CD8-positive, alpha-beta memory T cell (primary cell): ENCODE measurements around the gene SBNO1. TPM values are rescaled to one million over a fixed set of nuclear protein-coding genes. Genes with fewer than 3 reads are reported as not detected.

Experiments used
- CTCF ChIA-PET: fragments of 350-600 bp; sonication (Branson Sonifier 250); formaldehyde crosslinking; loops from one replicate; lab custom pipeline; 2021; ENCODE audit warnings: antibody characterized with exemption; lab: Charles Lee
- POLR2A ChIA-PET: fragments of 350-600 bp; sonication (Branson Sonifier 250); formaldehyde crosslinking; loops from one replicate; lab custom pipeline; 2021; ENCODE audit warnings: antibody characterized with exemption; lab: Charles Lee
- DNase-seq, 5 donors: peaks; one replicate each; pipeline versions ENCODE4 v3.0.0 to v3.0.0-alpha.2; 2020 to 2022; ENCODE audit warnings: mixed read lengths in 1 of 5
- H3K27ac ChIP-seq: one replicate; pipeline ENCODE4 v1.7.0; 2013; ENCODE audit warnings: low read depth, mild to moderate bottlenecking, low read length, moderate library complexity
- H3K27me3 ChIP-seq: 2 replicates; pipeline ENCODE4 v1.7.0; 2013; ENCODE audit warnings: low read length, mild to moderate bottlenecking; ENCODE audit not compliant: insufficient read depth, poor library complexity, severe bottlenecking
- H3K36me3 ChIP-seq: 2 replicates; pipeline ENCODE4 v1.7.0; 2013; ENCODE audit warnings: mild to moderate bottlenecking, low read length, moderate library complexity; ENCODE audit not compliant: insufficient read depth
- H3K4me1 ChIP-seq: 2 replicates; pipeline ENCODE4 v1.7.0; 2013; ENCODE audit warnings: mild to moderate bottlenecking, low read length, moderate library complexity; ENCODE audit not compliant: insufficient read depth
- H3K4me3 ChIP-seq: 2 replicates; pipeline ENCODE4 v1.7.0; 2013; ENCODE audit warnings: mild to moderate bottlenecking, low read length
- H3K9me3 ChIP-seq: 2 replicates; pipeline ENCODE4 v1.7.0; 2013; ENCODE audit warnings: mild to moderate bottlenecking, low read length
- H3K27ac Mint-ChIP-seq, 8 donors: one replicate each; pipeline ENCODE4 v1.8.0; 2020 to 2021; ENCODE audit warnings: mixed read lengths in 8 of 8, mild to moderate bottlenecking in 6 of 8, inconsistent platforms in 3 of 8, moderate library complexity in 3 of 8
- H3K27me3 Mint-ChIP-seq, 2 donors: one replicate each; pipeline ENCODE4 v1.8.0; 2020 to 2021; ENCODE audit warnings: mixed read lengths in 2 of 2, mild to moderate bottlenecking in 1 of 2, moderate library complexity in 1 of 2
- H3K36me3 Mint-ChIP-seq, 3 donors: one replicate each; pipeline ENCODE4 v1.8.0; 2020 to 2021; ENCODE audit warnings: mixed read lengths in 3 of 3, inconsistent platforms in 1 of 3, mild to moderate bottlenecking in 1 of 3
- H3K4me1 Mint-ChIP-seq, 3 donors: one replicate each; pipeline ENCODE4 v1.8.0; 2020 to 2021; ENCODE audit warnings: mixed read lengths in 3 of 3, inconsistent platforms in 1 of 3, mild to moderate bottlenecking in 1 of 3
- H3K4me3 Mint-ChIP-seq, 7 donors: one replicate each; pipeline ENCODE4 v1.8.0; 2020 to 2021; ENCODE audit warnings: mixed read lengths in 7 of 7, mild to moderate bottlenecking in 6 of 7, moderate library complexity in 4 of 7, inconsistent platforms in 2 of 7
- H3K9me3 Mint-ChIP-seq, 5 donors: one replicate each; pipeline ENCODE4 v1.8.0; 2020 to 2022; ENCODE audit warnings: mixed read lengths in 5 of 5, mild to moderate bottlenecking in 3 of 5, moderate library complexity in 2 of 5, inconsistent platforms in 1 of 5
- polyA plus RNA-seq: library from polyadenylated mRNA; unstranded; fragments of 300-500 nt; fragmentation: Illumina TruSeq; gene quantifications from one replicate; pipeline ENCODE4 v1.2.3, GENCODE V29; 2021
- total RNA-seq, 2 experiments: library from RNA; stranded (reverse); gene quantifications; one replicate each; pipeline ENCODE4 v1.2.3, GENCODE V29; 2021

SBNO1 gene
- total and polyA plus RNA-seq, 3 experiments from 2014 or later, result 42.8 to 53.8 (median 52.1) TPM

DNA sequence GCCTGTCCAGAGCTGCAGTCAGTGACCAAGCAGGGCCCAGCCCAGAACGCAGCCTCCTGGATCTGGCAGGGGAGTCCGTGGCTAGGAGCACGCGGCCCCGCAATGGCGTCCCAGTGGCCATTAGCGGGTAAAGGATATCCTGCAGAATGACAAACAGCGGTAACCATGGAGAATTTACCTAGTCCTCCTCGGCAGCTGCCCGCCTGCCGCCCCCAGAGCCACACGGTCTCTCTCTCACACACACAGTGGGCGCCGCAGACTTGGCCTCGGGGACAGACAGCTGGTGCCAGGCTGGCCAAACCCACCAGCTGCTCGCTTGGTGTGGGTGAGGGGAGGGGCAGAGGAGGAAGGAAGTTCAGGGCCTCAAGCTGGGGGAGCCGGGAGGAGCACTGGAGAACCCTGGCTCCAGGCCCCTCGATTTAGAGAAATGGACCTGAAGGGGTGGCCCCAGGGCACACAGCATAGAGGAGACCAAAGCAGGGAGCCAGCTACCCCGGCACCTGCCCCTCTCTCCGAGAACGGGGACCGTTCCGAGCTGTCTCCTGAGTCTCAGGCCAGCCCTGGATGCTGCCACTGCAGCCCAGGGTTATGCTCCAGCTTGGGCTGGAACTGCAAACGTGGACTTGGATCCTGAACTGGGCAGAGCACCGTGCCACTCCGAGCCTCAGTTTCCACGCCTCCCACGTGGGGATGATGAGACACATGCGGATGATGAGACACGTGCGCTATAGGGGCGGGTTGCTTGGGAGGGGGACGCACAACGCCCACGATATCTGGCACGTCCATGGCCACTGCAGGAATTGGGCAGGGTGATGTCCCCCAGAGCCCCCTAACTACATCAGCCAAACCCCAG lies 96.4 kb downstream of the SBNO1 start:
- H3K4me3 ChIP-seq, result no peak overlapping the region
- no peaks in the 10 kb centered on the region for H3K9me3 ChIP-seq
- no peaks in the 10 kb centered on the region for H3K27me3 Mint-ChIP-seq
- H3K4me1 ChIP-seq, result peaks cover 24% of the 10 kb centered on the region
- H3K36me3 Mint-ChIP-seq, result peaks cover 0 to 1% (median 0%) of the 10 kb centered on the region in 3 donors
- peak overlapping the region in 6 of 7 donors; percentile 32 to 71 (median 44) for H3K4me3 Mint-ChIP-seq
- H3K36me3 ChIP-seq, result no peaks in the 10 kb centered on the region
- ChIA-PET POLR2A (no interaction called here), CTCF (interaction anchor here (1.4 to 2.8 kb wide), 2 partner anchors 12 to 30 kb away, joined by 3 to 7 read pairs; no protein-coding TSS in a partner anchor)
- H3K27ac Mint-ChIP-seq, result peak overlapping the region in 2 of 8 donors; percentile 31 to 52
- no peaks in the 10 kb centered on the region for H3K27me3 ChIP-seq
- H3K9me3 Mint-ChIP-seq, result peaks cover 0 to 2% (median 0%) of the 10 kb centered on the region in 5 donors
- H3K27ac ChIP-seq, result no peak overlapping the region
- peak in 1 of 5 donors; percentile 15 for DNase-seq
- peaks cover 17 to 23% (median 20%) of the 10 kb centered on the region in 3 donors for H3K4me1 Mint-ChIP-seq

DNA sequence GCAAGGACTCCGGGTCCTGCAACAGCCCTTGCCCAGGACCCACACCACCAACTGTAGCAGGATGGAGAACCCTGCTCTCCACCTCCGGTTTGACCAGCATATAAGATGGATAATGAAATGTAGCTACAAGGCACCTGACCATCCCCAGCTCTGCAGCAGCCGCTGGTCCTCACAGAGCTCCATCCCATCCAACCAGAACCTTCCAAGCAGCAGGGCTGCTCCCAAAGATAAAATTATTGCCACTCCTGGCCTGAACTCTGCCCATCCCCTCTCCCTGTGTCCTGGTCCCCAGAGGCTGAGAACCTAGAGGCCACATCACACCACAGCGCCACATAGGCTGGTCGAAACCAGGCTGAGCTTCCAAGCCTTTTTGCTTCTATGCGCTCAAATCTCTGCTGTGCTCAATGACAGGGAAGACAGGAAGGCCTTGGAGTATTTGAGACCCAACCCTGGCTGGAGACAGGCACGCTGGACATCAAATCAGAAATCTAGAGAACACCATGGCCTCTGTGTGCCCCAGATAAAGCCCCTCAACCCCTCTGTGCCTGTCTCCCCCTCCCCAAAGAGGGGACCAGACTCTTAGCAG lies 97.2 kb downstream of the SBNO1 start:
- H3K4me3 ChIP-seq, result no peak overlapping the region
- no peaks in the 10 kb centered on the region for H3K9me3 ChIP-seq
- H3K9me3 Mint-ChIP-seq, result peaks cover 0 to 2% (median 0%) of the 10 kb centered on the region in 5 donors
- no peaks in the 10 kb centered on the region for H3K36me3 ChIP-seq
- H3K27ac ChIP-seq, result no peak overlapping the region
- no peak for DNase-seq
- ChIA-PET POLR2A (no interaction called here), CTCF (interaction anchor here (2.8 kb wide), 1 partner anchor 29 kb away, joined by 7 read pairs; no protein-coding TSS in a partner anchor)
- H3K4me1 Mint-ChIP-seq, result peaks cover 17 to 20% (median 18%) of the 10 kb centered on the region in 3 donors
- no peaks in the 10 kb centered on the region for H3K27me3 Mint-ChIP-seq
- no peaks in the 10 kb centered on the region for H3K27me3 ChIP-seq
- H3K27ac Mint-ChIP-seq, result peak overlapping the region in 5 of 8 donors; percentile 29 to 95 (median 84)
- peak overlapping the region in 3 of 7 donors; percentile 20 to 56 (median 29) for H3K4me3 Mint-ChIP-seq
- H3K36me3 Mint-ChIP-seq, result peaks cover 0 to 1% (median 0%) of the 10 kb centered on the region in 3 donors
- H3K4me1 ChIP-seq, result peaks cover 24% of the 10 kb centered on the region

DNA sequence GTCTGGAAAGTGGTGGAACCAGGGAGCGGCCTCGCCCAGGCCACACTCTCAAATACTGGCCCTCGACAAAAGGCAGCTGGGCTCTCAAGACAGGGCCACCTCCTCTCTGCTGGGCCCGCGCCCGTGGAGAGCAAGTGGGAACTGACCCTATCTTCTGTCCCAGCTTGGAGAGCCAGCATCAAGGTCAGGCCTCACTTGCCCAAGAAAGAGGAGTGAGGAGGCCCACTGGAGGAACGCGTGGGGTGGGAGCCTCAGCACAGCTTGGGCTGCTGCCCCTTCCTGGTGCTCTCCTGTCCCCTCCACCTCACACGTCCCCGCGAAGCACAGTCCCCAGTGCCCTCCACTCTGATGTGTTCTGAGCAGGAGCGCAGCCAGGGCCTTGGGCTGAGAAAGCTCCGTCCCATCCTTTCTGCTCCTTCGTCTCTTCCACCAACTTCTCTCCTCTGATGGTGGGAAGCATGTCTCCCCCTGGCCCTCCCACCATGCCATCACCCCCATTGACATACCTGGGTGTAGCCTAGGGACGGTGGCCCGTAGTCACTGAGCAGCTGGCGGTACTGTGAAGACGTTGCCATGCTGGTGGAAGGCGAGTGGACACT lies 97.9 kb downstream of the SBNO1 start:
- Histone ChIP-seq H3K4me3 (no peak overlapping the region), H3K27me3 (no peaks in the 10 kb centered on the region), H3K27ac (no peak overlapping the region), H3K36me3 (no peaks in the 10 kb centered on the region), H3K4me1 (peaks cover 20% of the 10 kb centered on the region), H3K9me3 (no peaks in the 10 kb centered on the region)
- Mint-ChIP-seq H3K9me3 (peaks cover 0 to 2% (median 0%) of the 10 kb centered on the region in 5 donors), H3K27ac (peak overlapping the region in 3 of 8 donors; percentile 31 to 95 (median 63)), H3K36me3 (peaks cover 0 to 1% (median 0%) of the 10 kb centered on the region in 3 donors), H3K27me3 (no peaks in the 10 kb centered on the region), H3K4me3 (peak overlapping the region in 1 of 7 donors; percentile 56), H3K4me1 (peaks cover 13 to 17% (median 16%) of the 10 kb centered on the region in 3 donors)
- DNase-seq, result no peak
- CTCF ChIA-PET, result interaction anchor here (2.8 kb wide), 1 partner anchor 29 kb away, joined by 7 read pairs; no protein-coding TSS in a partner anchor
- POLR2A ChIA-PET, result no interaction called here

DNA sequence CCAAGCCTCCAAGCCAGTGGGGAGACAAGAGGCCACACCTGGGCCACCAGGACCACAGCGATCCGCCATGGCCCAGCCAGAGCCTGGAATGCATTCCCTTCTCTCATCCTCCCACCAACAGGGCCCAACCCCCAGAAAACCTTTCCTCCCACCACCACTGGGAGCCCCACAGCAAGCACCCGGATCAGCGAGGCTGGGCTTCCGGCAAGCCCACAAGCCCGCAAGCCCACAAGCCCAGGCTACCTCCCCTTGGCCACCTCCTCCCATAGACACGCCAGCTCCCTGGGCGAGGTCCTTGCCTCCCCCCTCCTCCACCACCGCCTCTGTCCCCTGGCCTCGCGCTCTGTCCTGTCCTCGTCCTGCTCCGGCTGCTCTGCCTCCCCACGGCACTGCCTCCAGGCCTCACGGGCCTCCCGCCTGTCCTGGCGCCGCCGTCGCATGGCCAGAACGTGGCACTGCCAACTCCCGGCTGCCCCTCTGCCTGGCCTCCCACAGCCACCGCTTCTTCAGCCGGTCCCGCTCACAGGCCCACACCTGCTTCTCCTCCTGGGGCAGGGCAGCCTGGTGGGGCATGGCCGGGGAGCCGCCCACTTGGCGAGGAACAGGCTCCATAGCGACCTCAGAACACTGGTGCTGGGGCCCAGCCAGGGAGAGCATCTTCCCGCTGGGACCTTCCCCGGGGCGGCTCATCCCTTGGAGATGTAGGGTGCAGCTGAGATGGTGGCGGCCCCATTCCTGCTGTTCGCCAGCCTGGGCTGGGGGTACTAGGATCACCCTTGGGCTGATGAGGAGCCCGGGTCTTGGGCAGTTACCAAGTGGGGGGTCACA lies 98.6 kb downstream of the SBNO1 start:
- H3K27ac Mint-ChIP-seq, result peak overlapping the region in 2 of 8 donors; percentile 75 to 83
- POLR2A ChIA-PET, result no interaction called here
- no peaks in the 10 kb centered on the region for H3K9me3 ChIP-seq
- peaks cover 0 to 2% (median 0%) of the 10 kb centered on the region in 5 donors for H3K9me3 Mint-ChIP-seq
- no peaks in the 10 kb centered on the region for H3K36me3 ChIP-seq
- DNase-seq, result no peak
- H3K4me1 Mint-ChIP-seq, result peaks cover 13 to 17% (median 16%) of the 10 kb centered on the region in 3 donors
- no peaks in the 10 kb centered on the region for H3K27me3 ChIP-seq
- no peak overlapping the region for H3K4me3 Mint-ChIP-seq
- H3K27me3 Mint-ChIP-seq, result no peaks in the 10 kb centered on the region
- H3K4me3 ChIP-seq, result no peak overlapping the region
- CTCF ChIA-PET, result interaction anchor here (2.8 kb wide), 1 partner anchor 28 kb away, joined by 7 read pairs; no protein-coding TSS in a partner anchor
- peaks cover 0 to 1% (median 0%) of the 10 kb centered on the region in 3 donors for H3K36me3 Mint-ChIP-seq
- no peak overlapping the region for H3K27ac ChIP-seq
- peaks cover 20% of the 10 kb centered on the region for H3K4me1 ChIP-seq

DNA sequence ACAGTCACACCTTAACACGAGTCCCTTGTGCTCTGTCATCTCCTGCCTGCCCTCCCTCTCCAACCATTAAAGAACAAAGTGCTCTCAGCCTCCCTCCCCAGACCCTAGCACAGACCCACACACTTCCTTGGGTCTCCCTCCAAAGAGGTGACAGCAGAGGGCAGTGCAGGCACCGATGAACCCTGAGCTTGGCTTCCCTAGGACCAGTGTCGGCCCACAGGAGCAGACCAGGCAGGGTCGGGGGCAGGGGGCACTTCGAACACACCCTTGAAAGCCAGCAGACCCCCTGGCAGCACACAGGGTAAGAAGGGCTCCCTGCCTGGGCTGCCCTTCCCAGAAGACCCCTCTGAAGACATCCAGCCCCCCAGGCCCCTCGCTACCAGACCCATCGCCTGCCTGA lies 100.0 kb downstream of the SBNO1 start:
- POLR2A ChIA-PET, result no interaction called here
- Histone ChIP-seq H3K9me3 (no peaks in the 10 kb centered on the region), H3K27me3 (no peaks in the 10 kb centered on the region), H3K36me3 (no peaks in the 10 kb centered on the region), H3K27ac (no peak overlapping the region), H3K4me1 (peaks cover 9% of the 10 kb centered on the region), H3K4me3 (no peak overlapping the region)
- Mint-ChIP-seq H3K4me3 (no peak overlapping the region), H3K27ac (peak overlapping the region in 3 of 8 donors; percentile 5 to 69 (median 58)), H3K4me1 (peaks cover 5 to 8% (median 8%) of the 10 kb centered on the region in 3 donors), H3K9me3 (peaks cover 0 to 2% (median 0%) of the 10 kb centered on the region in 5 donors), H3K27me3 (no peaks in the 10 kb centered on the region), H3K36me3 (peaks cover 0 to 3% (median 0%) of the 10 kb centered on the region in 3 donors)
- CTCF ChIA-PET, result interaction anchor here (1.0 kb wide), 1 partner anchor 102 kb away, joined by 3 read pairs; no protein-coding TSS in a partner anchor
- no peak for DNase-seq

DNA sequence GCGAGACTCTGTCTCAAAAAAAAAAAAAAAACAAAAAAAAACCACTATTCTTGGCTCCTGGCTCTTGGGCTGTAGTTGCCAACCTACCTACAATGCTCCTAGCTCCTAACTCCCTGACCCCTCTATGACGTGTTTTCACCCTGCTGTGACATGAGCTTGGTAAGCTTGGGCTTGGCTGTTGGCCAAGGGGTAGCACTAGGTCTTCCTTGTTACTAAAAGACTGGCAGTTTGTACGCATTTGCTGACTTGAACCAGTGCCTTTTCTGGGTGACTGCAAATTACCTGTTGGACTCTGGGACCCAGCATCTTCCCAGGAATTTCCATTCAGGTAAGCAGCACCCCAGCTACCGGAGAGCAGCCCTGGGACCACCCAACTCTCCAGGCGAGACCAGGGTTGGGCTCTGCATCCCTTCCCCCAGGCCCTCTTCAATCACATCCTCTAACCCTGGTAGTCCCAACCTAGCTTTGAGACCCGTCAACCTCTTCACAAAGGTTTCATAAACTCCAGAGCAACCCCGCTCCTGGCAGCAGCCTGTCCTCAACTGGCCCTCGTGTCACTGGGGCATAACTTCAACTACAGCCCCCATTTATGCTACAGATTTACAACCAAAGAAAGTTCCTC lies 101.3 kb downstream of the SBNO1 start:
- Histone ChIP-seq H3K9me3 (no peaks in the 10 kb centered on the region), H3K4me1 (no peaks in the 10 kb centered on the region), H3K36me3 (peaks cover 5% of the 10 kb centered on the region), H3K27me3 (no peaks in the 10 kb centered on the region), H3K27ac (no peak overlapping the region), H3K4me3 (no peak overlapping the region)
- peaks cover 0 to 8% (median 3%) of the 10 kb centered on the region in 3 donors for H3K36me3 Mint-ChIP-seq
- H3K4me1 Mint-ChIP-seq, result peaks cover 0 to 4% (median 0%) of the 10 kb centered on the region in 3 donors
- H3K9me3 Mint-ChIP-seq, result peaks cover 0 to 2% (median 0%) of the 10 kb centered on the region in 5 donors
- POLR2A ChIA-PET, result no interaction called here
- H3K4me3 Mint-ChIP-seq, result no peak overlapping the region
- CTCF ChIA-PET, result no interaction called here
- peak overlapping the region in 3 of 8 donors; percentile 30 to 83 (median 66) for H3K27ac Mint-ChIP-seq
- H3K27me3 Mint-ChIP-seq, result no peaks in the 10 kb centered on the region
- no peak for DNase-seq

DNA sequence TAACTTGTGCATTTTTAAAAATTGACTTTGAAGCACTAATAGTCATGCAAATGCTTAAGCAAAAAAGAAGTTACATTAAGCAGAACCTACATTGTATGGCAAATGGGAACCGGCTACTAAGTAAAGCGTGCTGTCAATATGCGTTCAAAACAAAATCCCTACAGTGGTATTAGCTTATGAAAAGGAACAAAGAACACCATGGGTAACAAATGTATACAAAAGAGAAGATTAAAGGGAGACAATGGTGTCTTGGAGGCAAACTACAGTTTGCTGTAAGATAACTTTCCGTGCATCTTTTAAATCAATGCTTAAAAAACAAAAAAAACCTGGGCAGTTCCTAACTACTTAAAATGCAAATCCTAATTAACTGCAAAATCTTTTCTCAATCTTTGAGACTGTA lies 103.5 kb downstream of the SBNO1 start:
- Histone ChIP-seq H3K9me3 (no peaks in the 10 kb centered on the region), H3K4me1 (no peaks in the 10 kb centered on the region), H3K27me3 (no peaks in the 10 kb centered on the region), H3K36me3 (peaks cover 11% of the 10 kb centered on the region), H3K4me3 (no peak overlapping the region), H3K27ac (no peak overlapping the region)
- CTCF ChIA-PET, result no interaction called here
- peaks cover 0 to 2% (median 0%) of the 10 kb centered on the region in 5 donors for H3K9me3 Mint-ChIP-seq
- peaks cover 0 to 1% (median 0%) of the 10 kb centered on the region in 3 donors for H3K4me1 Mint-ChIP-seq
- POLR2A ChIA-PET, result no interaction called here
- peaks cover 0 to 23% (median 5%) of the 10 kb centered on the region in 3 donors for H3K36me3 Mint-ChIP-seq
- DNase-seq, result no peak
- no peak overlapping the region for H3K4me3 Mint-ChIP-seq
- no peaks in the 10 kb centered on the region for H3K27me3 Mint-ChIP-seq
- peak overlapping the region in 4 of 8 donors; percentile 1 to 41 (median 32) for H3K27ac Mint-ChIP-seq
